GM18858 (cell line): ENCODE results near the gene APOBEC3H.

Source experiments
- ATAC-seq: cut with Tn5 transposase; IDR thresholded peaks from one replicate; pipeline ENCODE4 v1.9.1; 2021; ENCODE audit not compliant: unreplicated experiment

APOBEC3H gene

GRCh38 chr22:39134366-39135091 lies 37.5 kb downstream of the APOBEC3H start:
- ATAC-seq = no peak

GRCh38 chr22:39135092-39135896 lies 38.2 kb downstream of the APOBEC3H start:
- no peak for ATAC-seq

GRCh38 chr22:39136317-39136716 lies 39.3 kb downstream of the APOBEC3H start:
- ATAC-seq = no peak

GRCh38 chr22:39138357-39138997 lies 41.4 kb downstream of the APOBEC3H start:
- no peak for ATAC-seq

- ATAC-seq = no peak
These were observed 42.9 kb downstream of the APOBEC3H start for GRCh38 chr22:39139933-39140332.

DNA sequence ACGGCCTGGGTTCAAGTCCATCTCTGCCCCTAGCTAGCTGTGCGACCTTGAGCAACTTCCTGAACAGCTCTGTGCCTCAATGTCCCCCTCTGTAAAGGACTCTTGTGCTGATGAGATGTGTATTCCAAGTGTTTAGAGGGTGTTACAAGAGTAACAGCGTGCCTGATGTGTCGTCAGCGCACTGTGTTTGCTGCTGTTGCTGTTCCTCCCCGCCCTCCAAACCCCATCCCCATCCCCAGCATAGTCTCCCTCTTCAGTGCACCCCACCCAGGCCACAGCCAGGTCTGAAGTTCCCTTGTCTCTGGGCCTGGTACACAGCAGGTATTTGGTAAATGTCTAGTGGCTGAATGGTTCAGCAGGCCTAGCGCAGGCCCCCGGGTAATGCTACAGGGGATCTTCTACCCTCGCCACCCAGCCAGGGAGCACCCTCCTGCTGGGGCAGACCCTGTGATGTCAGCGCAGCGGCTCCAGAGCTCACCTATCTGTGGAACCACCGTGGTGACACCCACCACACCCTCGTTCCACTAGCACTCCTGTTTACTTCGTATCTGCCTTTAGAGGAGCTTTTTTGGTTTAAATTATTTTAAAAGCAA lies 45.1 kb downstream of the APOBEC3H start:
- ATAC-seq = no peak

DNA sequence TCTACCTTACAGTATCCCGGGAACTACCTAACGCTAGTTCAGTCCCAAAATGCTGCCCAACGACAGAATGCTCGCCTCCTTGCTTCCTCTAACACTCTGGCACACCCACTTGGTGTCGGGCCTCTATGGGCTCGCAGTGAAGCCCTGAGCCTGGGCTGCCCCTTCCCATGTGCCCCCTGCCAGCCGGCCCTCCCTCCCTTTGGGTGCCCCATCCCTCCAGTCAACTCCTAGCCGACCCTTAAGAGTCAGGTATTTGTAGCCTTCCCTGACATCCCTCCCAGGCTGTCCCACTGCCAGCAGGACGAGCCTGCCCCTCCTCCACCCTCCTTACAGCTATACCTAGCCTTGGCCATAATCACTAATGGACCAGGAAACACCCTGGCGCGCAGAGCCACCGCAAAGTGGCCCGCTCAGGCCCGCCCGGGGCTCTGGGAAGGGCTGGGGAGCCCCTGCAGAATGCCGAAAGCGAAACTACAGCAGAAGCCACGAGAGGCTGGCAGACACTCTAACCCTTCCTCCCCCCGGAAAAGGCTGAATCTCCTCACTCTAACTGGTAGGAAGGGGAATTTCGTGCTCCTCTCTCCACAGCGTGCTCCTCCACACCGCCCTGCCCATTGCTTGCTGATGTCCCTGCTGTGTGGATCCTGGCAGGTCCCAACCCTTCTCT lies 47.2 kb downstream of the APOBEC3H start:
- ATAC-seq = no peak

GRCh38 chr22:39146256-39147101 lies 49.4 kb downstream of the APOBEC3H start:
- ATAC-seq = no peak

DNA sequence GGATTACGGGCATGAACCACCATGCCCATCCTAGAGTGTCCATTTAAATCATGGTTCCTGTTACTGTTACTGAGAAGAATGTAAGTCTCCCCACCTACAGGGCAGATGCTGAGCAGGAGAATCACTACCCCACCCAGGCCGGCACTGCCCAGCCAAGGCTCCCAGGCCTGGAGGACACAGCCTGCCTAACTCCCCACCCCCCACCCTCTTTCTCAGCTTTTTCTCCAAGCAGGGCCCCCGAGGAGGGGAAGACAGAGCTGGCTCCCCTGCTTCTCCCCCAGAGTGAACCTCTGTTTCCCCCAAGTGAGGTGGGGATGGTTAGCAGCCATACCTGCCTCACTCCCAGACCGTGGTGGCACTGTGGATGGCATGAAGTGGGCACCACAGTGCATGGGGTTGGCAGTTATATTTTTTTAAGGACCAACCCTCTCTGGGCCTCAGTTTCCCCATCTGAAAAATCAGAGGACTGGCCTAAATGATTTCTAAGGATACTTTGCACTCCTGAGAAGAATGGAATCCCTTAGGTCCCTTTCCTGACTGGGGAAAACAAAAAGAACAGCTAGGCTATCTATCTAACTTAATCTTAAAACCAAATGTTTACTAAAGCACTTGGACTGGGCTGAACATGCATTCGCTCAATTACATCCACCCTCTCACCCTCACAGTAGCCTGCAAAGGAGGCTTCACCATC lies 50.4 kb downstream of the APOBEC3H start:
- no peak for ATAC-seq

DNA sequence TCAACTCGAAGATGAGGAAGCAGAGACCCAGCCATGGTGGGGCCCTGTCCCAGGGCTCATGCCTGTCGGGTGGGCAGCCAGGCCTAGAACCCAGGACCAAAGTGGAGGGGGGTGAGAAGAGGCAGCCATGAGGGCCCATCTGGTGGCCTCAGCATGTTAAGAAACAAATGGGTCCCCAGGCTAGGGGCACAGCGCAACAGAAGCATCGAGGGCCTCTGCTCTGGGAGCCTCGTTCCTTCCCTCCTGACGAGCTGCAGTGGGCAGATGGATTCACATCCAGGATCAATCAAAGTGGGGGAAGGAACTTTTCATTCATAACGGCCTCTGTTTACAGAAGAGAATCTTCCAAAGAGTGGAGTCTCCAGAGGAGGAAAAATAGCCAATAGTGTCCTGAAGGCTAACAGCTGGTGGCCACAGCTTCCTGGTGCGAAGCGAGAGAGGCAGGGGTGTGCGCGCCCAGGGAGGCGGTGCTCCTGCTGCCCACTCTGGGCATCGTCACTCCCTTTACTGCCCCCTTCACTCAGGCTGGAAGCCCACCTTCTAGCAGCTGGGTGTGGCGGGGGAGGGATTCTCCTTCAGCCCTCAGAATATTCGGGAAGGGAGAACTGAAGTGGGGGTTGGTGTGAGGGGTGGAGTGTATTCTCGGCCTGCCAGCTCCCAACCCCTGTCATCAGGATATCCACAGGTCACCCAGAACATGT lies 51.1 kb downstream of the APOBEC3H start:
- ATAC-seq = no peak

GRCh38 chr22:39148727-39149535 lies 51.9 kb downstream of the APOBEC3H start:
- ATAC-seq = no peak

DNA sequence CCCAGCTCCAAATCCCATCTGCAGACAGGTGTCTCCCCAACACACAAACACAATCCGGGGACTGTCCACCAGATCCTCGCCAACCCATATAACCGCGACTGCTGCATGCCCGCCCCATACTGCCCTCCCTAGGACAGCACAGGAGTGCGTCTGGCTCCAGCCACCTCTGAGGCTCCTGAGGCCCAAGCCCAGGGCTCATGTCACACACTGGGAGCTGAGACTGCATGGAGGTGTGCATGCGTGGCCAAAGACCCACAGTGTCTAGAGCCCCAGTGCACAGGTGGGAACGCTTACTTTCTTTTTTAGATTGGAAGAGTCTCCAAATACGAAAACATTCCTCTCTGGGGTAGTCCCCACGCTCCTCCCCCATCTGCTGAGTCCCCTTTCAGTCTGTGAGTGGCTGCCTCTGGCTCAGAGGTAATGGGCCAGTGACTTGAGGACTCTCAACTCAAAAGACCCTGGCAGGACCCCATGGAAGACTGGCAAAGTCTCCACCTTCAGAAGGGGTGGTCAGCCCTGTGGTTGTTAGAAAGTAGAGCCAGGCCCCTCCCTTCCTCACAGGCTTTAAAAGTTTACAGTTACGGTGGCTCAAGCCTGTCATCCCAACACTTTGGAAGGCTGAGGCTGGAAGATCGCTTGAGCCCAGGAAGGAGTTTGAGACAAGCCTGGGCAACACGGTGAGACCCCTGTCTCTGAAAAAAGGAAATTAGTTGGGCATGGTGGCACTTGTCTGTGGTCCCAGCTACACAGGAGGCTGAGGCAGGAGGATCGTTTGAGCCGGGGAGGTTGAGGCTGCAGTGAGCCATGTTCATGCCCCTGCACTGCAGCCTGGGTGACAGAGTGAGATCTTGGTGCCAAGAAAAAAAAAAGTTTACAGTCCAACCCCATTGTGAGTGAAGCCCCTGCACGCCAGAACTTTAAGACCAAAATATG lies 53.1 kb downstream of the APOBEC3H start:
- no peak for ATAC-seq

GRCh38 chr22:39150848-39151215 lies 53.8 kb downstream of the APOBEC3H start:
- ATAC-seq = no peak

- ATAC-seq = no peak
These were observed 54.4 kb downstream of the APOBEC3H start for GRCh38 chr22:39151329-39151975.

GRCh38 chr22:39152024-39152510 lies 55.0 kb downstream of the APOBEC3H start:
- ATAC-seq = no peak

DNA sequence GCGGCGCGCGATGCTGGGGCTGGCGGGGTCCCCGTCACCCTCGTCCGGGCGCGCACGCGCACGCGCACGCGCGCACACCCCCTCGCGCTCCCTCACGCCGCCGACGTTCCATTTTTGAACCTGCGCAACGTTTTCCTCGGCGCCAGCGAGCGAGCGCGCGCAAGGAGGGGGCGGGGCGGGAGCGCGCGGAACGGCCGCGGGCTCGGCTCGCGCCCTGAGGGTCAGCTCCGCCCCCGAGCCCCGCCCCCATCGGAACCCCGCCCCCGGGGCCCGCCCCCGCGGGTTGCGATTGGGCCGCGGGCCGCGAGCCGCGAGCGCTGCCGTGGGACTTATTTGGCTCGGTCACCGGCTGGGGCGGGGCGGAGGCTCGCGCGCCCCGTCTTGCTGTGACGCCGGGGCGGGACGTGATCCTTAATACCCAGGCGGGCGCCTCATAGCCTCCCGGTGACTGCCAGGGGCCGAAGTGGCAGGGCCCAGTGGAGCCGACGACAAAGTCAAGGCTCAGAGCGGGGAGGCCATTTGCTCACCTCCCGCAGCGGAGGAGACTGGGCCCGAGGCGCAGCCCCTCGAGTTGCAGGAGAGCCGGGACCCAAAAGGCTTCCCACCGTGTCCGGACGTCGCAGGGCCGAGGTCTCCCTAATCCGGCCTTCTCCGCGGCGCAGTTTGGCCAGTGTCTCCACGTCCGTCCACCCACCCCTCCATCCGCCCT lies 55.6 kb downstream of the APOBEC3H start, which contains the start of gene CBX7:
Gene CBX7, minus strand, starts transcription at position 170 of the 709 bp plus-strand sequence. CDS start 236 bp downstream, outside the sequence.
- ATAC-seq = peak; percentile 48
